GM23338 (cell line): ENCODE data around the gene IFITM10. TPM values are rescaled to one million over a fixed set of nuclear protein-coding genes. Genes with fewer than 3 reads are reported as not detected.

ENCODE experiments used
- ATAC-seq: fragments of 200-7000 bp; cut with Tn5 transposase; 3 replicates; pipeline ENCODE4 v1.9.1; 2020
- DNase-seq: peaks from one replicate; pipeline ENCODE4 v3.0.0-alpha.2; 2015; ENCODE audit warnings: low spot score
- H2AFZ ChIP-seq: fragments of 200-600 bp; sonication (generic); 2 replicates; pipeline ENCODE4 v1.8.0; 2016; ENCODE audit warnings: antibody characterized with exemption, mild to moderate bottlenecking, moderate library complexity
- H3F3A ChIP-seq: fragments of 200-600 bp; sonication (generic); replicated peaks from 2 replicates; pipeline ENCODE4 v1.8.0; 2017; ENCODE audit warnings: antibody characterized with exemption, mixed run types, low read depth
- H3K27ac ChIP-seq: fragments of 200-600 bp; sonication (generic); 2 replicates; pipeline ENCODE4 v1.6.1; 2016; ENCODE audit warnings: low read depth
- H3K27me3 ChIP-seq: fragments of 200-600 bp; sonication (generic); 2 replicates; pipeline ENCODE4 v1.8.0; 2016; ENCODE audit warnings: mild to moderate bottlenecking, mixed run types, moderate library complexity; ENCODE audit not compliant: insufficient read depth
- H3K36me3 ChIP-seq: fragments of 200-600 bp; sonication (generic); 2 replicates; pipeline ENCODE4 v1.8.0; 2016; ENCODE audit warnings: mild to moderate bottlenecking; ENCODE audit not compliant: insufficient read depth
- H3K4me1 ChIP-seq: fragments of 200-600 bp; sonication (generic); 2 replicates; pipeline ENCODE4 v1.8.0; 2016; ENCODE audit warnings: mild to moderate bottlenecking, moderate library complexity; ENCODE audit not compliant: insufficient read depth
- H3K4me2 ChIP-seq: fragments of 200-600 bp; sonication (generic); 2 replicates; pipeline ENCODE4 v1.7.1; 2017; ENCODE audit warnings: mixed run types
- H3K4me3 ChIP-seq: fragments of 200-600 bp; sonication (generic); 2 replicates; pipeline ENCODE4 v1.6.1; 2016; ENCODE audit warnings: mixed run types
- H3K79me2 ChIP-seq: fragments of 200-600 bp; sonication (generic); replicated peaks from 2 replicates; pipeline ENCODE4 v1.8.0; 2017; ENCODE audit warnings: mild to moderate bottlenecking; ENCODE audit not compliant: insufficient read depth
- H3K9me2 ChIP-seq: fragments of 200-600 bp; sonication (generic); 2 replicates; pipeline ENCODE4 v1.8.0; 2017; ENCODE audit not compliant: insufficient read depth
- H4K20me1 ChIP-seq: fragments of 200-600 bp; sonication (generic); replicated peaks from 2 replicates; pipeline ENCODE4 v1.8.0; 2017; ENCODE audit warnings: mild to moderate bottlenecking; ENCODE audit not compliant: insufficient read depth
- H3K27ac Mint-ChIP-seq: 2 replicates; pipeline ENCODE4 v1.8.0; 2020; ENCODE audit warnings: inconsistent platforms, mild to moderate bottlenecking, moderate library complexity, mixed read lengths
- H3K27me3 Mint-ChIP-seq: 3 replicates; pipeline ENCODE4 v1.8.0; 2022; ENCODE audit warnings: low read depth, mild to moderate bottlenecking, moderate library complexity, mixed read lengths, inconsistent platforms; ENCODE audit not compliant: insufficient read depth, poor library complexity
- H3K36me3 Mint-ChIP-seq: 3 replicates; pipeline ENCODE4 v1.8.0; 2021; ENCODE audit warnings: low read depth, mild to moderate bottlenecking, inconsistent platforms, moderate library complexity, mixed read lengths
- H3K4me1 Mint-ChIP-seq: 3 replicates; pipeline ENCODE4 v1.8.0; 2020; ENCODE audit warnings: mild to moderate bottlenecking, inconsistent platforms, mixed read lengths
- H3K4me3 Mint-ChIP-seq: 3 replicates; pipeline ENCODE4 v1.8.0; 2021; ENCODE audit warnings: moderate library complexity, mild to moderate bottlenecking, inconsistent platforms, mixed read lengths
- H3K9me3 Mint-ChIP-seq: 3 replicates; pipeline ENCODE4 v1.8.0; 2020; ENCODE audit warnings: moderate library complexity, mild to moderate bottlenecking, inconsistent platforms, mixed read lengths
- CREB1 ChIP-seq: fragments of 250-450 bp; sonication (Bioruptor Pico); IDR thresholded peaks from 2 replicates; pipeline ENCODE4 v1.5.0; 2020; ENCODE audit warnings: low read depth, mild to moderate bottlenecking, moderate library complexity
- EZH2 ChIP-seq: fragments of 200-600 bp; sonication (generic); IDR thresholded peaks from one replicate; pipeline ENCODE4 v1.8.0; 2017; ENCODE audit warnings: antibody characterized with exemption, mild to moderate bottlenecking, low read depth; ENCODE audit not compliant: unreplicated experiment
- EZH2phosphoT487 ChIP-seq: fragments of 200-600 bp; sonication (generic); IDR thresholded peaks from one replicate; pipeline ENCODE4 v1.8.1; 2018; ENCODE audit warnings: antibody characterized with exemption; ENCODE audit not compliant: unreplicated experiment
- POLR2AphosphoS5 ChIP-seq: IDR thresholded peaks from 2 replicates; pipeline ENCODE4 v1.6.1; 2016; ENCODE audit warnings: antibody characterized with exemption, low read depth
- REST ChIP-seq: IDR thresholded peaks from one replicate; pipeline ENCODE4 v1.6.1; 2018; ENCODE audit warnings: antibody characterized with exemption; ENCODE audit not compliant: unreplicated experiment
- ZNF114 ChIP-seq: fragments of 250-450 bp; sonication (Bioruptor Pico); IDR thresholded peaks from 2 replicates; pipeline ENCODE4 v1.5.0; 2020; ENCODE audit warnings: mild to moderate bottlenecking, moderate library complexity
- ZNF331 ChIP-seq: fragments of 250-450 bp; sonication (Bioruptor Pico); IDR thresholded peaks from 2 replicates; pipeline ENCODE4 v1.5.0; 2020; ENCODE audit warnings: low read depth, mild to moderate bottlenecking, moderate library complexity
- polyA plus RNA-seq: library from polyadenylated mRNA; unstranded; fragments of >200 nt; fragmentation: Nextera tagmentation; extraction: Ambion mirVana; gene quantifications from 2 replicates; pipeline ENCODE4 v1.2.1, GENCODE V29; 2016
- total RNA-seq: library from RNA; depleted of rRNA; stranded (reverse); fragments of >200 nt; shearing (Covaris generic); gene quantifications from 2 replicates; pipeline ENCODE4 v1.2.3, GENCODE V29; 2014
- TF ChIP-seq, protein P1 (sequence below): fragments of 250-450 bp; sonication (Bioruptor Pico); IDR thresholded peaks from 2 replicates; pipeline ENCODE4 v1.5.0; 2020; ENCODE audit warnings: mild to moderate bottlenecking, moderate library complexity
- TF ChIP-seq, protein P2 (sequence below), 2 experiments: fragments of 200-600 bp in 1 of 2; sonication (generic) in 1 of 2; conservative IDR thresholded peaks; 2 replicates each; pipeline versions ENCODE4 v1.5.1 to v1.6.1; 2016 to 2017; ENCODE audit warnings: antibody characterized with exemption in 2 of 2, low read depth in 2 of 2, mild to moderate bottlenecking in 2 of 2, moderate library complexity in 1 of 2
- TF ChIP-seq, protein P3 (sequence below): IDR thresholded peaks from 2 replicates; pipeline ENCODE4 v1.6.1; 2016; ENCODE audit warnings: antibody characterized with exemption

IFITM10 gene
- total and polyA plus RNA-seq, 2 experiments from 2014 or later, result 0.06 TPM; not detected in 1

- TF ChIP-seq, protein P1, sequence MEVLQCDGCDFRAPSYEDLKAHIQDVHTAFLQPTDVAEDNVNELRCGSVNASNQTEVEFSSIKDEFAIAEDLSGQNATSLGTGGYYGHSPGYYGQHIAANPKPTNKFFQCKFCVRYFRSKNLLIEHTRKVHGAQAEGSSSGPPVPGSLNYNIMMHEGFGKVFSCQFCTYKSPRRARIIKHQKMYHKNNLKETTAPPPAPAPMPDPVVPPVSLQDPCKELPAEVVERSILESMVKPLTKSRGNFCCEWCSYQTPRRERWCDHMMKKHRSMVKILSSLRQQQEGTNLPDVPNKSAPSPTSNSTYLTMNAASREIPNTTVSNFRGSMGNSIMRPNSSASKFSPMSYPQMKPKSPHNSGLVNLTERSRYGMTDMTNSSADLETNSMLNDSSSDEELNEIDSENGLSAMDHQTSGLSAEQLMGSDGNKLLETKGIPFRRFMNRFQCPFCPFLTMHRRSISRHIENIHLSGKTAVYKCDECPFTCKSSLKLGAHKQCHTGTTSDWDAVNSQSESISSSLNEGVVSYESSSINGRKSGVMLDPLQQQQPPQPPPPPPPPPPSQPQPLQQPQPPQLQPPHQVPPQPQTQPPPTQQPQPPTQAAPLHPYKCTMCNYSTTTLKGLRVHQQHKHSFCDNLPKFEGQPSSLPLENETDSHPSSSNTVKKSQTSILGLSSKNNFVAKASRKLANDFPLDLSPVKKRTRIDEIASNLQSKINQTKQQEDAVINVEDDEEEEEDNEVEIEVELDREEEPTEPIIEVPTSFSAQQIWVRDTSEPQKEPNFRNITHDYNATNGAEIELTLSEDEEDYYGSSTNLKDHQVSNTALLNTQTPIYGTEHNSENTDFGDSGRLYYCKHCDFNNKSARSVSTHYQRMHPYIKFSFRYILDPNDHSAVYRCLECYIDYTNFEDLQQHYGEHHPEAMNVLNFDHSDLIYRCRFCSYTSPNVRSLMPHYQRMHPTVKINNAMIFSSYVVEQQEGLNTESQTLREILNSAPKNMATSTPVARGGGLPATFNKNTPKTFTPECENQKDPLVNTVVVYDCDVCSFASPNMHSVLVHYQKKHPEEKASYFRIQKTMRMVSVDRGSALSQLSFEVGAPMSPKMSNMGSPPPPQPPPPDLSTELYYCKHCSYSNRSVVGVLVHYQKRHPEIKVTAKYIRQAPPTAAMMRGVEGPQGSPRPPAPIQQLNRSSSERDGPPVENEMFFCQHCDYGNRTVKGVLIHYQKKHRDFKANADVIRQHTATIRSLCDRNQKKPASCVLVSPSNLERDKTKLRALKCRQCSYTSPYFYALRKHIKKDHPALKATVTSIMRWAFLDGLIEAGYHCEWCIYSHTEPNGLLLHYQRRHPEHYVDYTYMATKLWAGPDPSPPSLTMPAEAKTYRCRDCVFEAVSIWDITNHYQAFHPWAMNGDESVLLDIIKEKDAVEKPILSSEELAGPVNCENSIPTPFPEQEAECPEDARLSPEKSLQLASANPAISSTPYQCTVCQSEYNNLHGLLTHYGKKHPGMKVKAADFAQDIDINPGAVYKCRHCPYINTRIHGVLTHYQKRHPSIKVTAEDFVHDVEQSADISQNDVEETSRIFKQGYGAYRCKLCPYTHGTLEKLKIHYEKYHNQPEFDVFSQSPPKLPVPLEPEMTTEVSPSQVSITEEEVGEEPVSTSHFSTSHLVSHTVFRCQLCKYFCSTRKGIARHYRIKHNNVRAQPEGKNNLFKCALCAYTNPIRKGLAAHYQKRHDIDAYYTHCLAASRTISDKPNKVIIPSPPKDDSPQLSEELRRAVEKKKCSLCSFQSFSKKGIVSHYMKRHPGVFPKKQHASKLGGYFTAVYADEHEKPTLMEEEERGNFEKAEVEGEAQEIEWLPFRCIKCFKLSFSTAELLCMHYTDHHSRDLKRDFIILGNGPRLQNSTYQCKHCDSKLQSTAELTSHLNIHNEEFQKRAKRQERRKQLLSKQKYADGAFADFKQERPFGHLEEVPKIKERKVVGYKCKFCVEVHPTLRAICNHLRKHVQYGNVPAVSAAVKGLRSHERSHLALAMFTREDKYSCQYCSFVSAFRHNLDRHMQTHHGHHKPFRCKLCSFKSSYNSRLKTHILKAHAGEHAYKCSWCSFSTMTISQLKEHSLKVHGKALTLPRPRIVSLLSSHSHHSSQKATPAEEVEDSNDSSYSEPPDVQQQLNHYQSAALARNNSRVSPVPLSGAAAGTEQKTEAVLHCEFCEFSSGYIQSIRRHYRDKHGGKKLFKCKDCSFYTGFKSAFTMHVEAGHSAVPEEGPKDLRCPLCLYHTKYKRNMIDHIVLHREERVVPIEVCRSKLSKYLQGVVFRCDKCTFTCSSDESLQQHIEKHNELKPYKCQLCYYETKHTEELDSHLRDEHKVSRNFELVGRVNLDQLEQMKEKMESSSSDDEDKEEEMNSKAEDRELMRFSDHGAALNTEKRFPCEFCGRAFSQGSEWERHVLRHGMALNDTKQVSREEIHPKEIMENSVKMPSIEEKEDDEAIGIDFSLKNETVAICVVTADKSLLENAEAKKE (CRISPR knock-in tag), result no peak
These were observed 23.7 kb upstream of the IFITM10 start (continued) for GRCh38 chr11:1773994-1774550.

DNA sequence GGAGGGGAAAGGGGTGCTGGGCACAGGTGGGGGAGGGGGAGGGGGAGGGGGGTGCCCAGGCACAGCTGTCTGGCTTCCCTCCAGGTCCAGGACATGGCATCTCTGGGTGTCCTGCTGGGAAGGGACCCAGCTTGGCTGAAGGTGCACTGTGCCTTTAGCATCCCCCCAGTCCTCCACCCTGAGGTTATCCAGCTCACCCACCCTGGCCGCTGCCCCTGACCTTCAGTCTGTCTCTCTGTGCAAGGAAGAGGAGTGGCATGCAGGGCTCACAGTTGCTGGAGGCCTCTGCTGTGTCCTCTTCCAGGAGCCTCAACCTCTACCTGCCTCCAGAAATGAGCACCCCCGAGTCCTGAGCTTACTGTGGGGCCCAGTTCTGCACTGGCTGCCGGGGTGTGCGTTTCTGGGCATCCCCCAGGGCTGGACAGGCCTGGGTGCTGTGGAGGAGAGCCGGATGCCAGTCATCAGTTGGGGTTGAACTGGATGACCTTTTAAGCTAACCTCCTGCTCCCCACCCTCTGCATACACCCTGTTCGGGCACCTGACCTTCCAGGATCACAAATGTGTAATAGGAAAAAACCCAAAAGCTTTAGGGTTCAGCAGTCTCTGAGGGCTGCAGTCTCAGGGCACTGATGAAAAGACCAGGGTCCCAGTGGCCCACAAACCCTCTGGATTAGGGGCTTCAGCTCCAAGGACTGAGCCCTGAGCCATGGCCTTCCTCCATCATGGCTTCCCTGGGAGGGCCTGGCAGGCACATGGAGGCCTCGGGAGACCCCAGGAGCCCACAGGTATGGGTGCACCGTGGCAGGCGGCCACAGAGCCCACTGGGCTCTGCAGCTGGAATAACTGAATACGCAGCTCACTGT is 23.0 kb upstream of the IFITM10 start:
- Mint-ChIP-seq H3K27ac (peak overlapping the region; percentile 83; the same call in 1 of the 2 replicates), H3K27me3 (peaks cover 26% of the 10 kb centered on the region), H3K4me3 (no peak overlapping the region), H3K4me1 (peaks cover 20% of the 10 kb centered on the region), H3K36me3 (peaks cover 2% of the 10 kb centered on the region; the same call in 2 of the 3 replicates), H3K9me3 (peaks cover 4% of the 10 kb centered on the region; the same call in 2 of the 3 replicates)
- H3K27ac ChIP-seq, result no peak overlapping the region
- H3K9me2 ChIP-seq, result peaks cover 4% of the 10 kb centered on the region; the same call in 1 of the 2 replicates
- H3K4me1 ChIP-seq, result peaks cover 11% of the 10 kb centered on the region; the same call in 1 of the 2 replicates
- DNase-seq, result no peak
- ATAC-seq, result peak; percentile 9; the same call in 1 of the 3 replicates
- H3K4me2 ChIP-seq, result no peak overlapping the region
- H3K27me3 ChIP-seq, result no peaks in the 10 kb centered on the region
- H3K4me3 ChIP-seq, result no peak overlapping the region
- H3K36me3 ChIP-seq, result no peaks in the 10 kb centered on the region
- H3K79me2 ChIP-seq, result no peaks in the 10 kb centered on the region
- no peak overlapping the region; the same call in 1 of the 2 replicates for H2AFZ ChIP-seq
- H3F3A ChIP-seq, result no peaks in the 10 kb centered on the region
- no peaks in the 10 kb centered on the region for H4K20me1 ChIP-seq
- TF ChIP-seq, protein P2, sequence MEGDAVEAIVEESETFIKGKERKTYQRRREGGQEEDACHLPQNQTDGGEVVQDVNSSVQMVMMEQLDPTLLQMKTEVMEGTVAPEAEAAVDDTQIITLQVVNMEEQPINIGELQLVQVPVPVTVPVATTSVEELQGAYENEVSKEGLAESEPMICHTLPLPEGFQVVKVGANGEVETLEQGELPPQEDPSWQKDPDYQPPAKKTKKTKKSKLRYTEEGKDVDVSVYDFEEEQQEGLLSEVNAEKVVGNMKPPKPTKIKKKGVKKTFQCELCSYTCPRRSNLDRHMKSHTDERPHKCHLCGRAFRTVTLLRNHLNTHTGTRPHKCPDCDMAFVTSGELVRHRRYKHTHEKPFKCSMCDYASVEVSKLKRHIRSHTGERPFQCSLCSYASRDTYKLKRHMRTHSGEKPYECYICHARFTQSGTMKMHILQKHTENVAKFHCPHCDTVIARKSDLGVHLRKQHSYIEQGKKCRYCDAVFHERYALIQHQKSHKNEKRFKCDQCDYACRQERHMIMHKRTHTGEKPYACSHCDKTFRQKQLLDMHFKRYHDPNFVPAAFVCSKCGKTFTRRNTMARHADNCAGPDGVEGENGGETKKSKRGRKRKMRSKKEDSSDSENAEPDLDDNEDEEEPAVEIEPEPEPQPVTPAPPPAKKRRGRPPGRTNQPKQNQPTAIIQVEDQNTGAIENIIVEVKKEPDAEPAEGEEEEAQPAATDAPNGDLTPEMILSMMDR (conservative IDR thresholded peaks at IDR 0.05; ENCODE audit: low read depth in 2 of 2), result no peak
- no peak for TF ChIP-seq CREB1
- TF ChIP-seq EZH2, result no peak
- TF ChIP-seq ZNF331 (CRISPR knock-in tag), result no peak
- no peak for TF ChIP-seq EZH2phosphoT487
- no peak for TF ChIP-seq REST
- TF ChIP-seq ZNF114, result no peak
- no peak for TF ChIP-seq POLR2AphosphoS5
- TF ChIP-seq, protein P3, sequence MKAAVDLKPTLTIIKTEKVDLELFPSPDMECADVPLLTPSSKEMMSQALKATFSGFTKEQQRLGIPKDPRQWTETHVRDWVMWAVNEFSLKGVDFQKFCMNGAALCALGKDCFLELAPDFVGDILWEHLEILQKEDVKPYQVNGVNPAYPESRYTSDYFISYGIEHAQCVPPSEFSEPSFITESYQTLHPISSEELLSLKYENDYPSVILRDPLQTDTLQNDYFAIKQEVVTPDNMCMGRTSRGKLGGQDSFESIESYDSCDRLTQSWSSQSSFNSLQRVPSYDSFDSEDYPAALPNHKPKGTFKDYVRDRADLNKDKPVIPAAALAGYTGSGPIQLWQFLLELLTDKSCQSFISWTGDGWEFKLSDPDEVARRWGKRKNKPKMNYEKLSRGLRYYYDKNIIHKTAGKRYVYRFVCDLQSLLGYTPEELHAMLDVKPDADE, result no peak
